ENCODE measurements around the gene AMBRA1. TPM values are rescaled to one million over a fixed set of nuclear protein-coding genes. Genes with fewer than 3 reads are reported as not detected.

AMBRA1 gene
- total and polyA plus RNA-seq, 2 of the 8 experiments (the other 6 are each of a cell fraction or from before 2014, with no cell fraction given): 14.2 to 37.4 TPM

DNA sequence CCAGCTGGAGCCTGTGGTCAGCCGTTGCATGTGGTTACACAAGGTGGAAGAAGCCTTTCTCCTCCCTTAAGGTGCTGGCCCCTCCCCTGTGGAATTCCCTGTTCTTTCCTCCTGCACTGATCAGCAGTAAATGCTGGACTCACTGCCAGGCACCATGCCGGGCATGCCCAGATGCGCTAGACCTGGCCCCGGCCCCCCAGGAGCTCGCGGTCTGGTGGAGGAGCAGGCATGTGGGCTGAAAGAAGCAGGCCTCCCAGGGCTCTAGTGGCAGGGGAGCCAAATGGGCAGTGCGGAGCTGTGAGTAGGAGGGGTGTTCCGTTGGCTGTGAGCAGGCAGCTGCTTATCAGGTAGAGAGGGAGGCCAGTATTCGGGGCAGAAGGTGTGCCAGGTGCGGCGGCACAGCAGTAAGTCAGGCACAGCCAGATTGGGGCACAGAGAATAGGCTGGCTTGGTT is 236.3 kb downstream of the AMBRA1 start:
- H3K36me3 ChIP-seq (ENCODE audit: control insufficient read depth in 2 of 4, insufficient read depth in 4 of 4, low read length in 3 of 4): no peaks in the 10 kb centered on the region
- CTCF ChIA-PET (ENCODE audit: partially characterized antibody): interaction anchor here (0.8 to 44.5 kb wide), 6 partner anchors 2 to 118 kb away, joined by 3 to 1004 read pairs (median 5); partner anchors contain the start of genes CHRM4, DGKZ and MDK
- WGBS, 2 experiments (ENCODE audit: extremely low coverage in 1 of 2, insufficient coverage in 1 of 2, insufficient read length in 1 of 2, insufficient replicate concordance in 2 of 2, low coverage in 1 of 2, low lambda C conversion rate in 2 of 2, missing lambda C conversion rate in 1 of 2): 86% methylated on average over 11 of the region's 11 CpGs; no CpG with 5 or more reads in 1 of the 2 experiments
- no peak for DNase-seq (ENCODE audit: low read depth in 1 of 2, low spot score in 2 of 2)
- no peak overlapping the region for H3K18ac ChIP-seq (ENCODE audit: extremely low read depth, low read length)
- H4K91ac ChIP-seq (replicated peaks; ENCODE audit: insufficient read length, low read length): no peak overlapping the region
- H2BK5ac ChIP-seq (ENCODE audit: low read depth, low read length): no peak overlapping the region
- H4K5ac ChIP-seq (ENCODE audit: insufficient read length, low read depth, low read length): no peak overlapping the region
- peaks cover 25% of the 10 kb centered on the region for H3K79me1 ChIP-seq (ENCODE audit: low read depth, low read length)
- H2AFZ ChIP-seq (ENCODE audit: low read length): no peak overlapping the region
- H3K27me3 ChIP-seq (replicated peaks in 1 of 4; ENCODE audit: control insufficient read depth in 3 of 4, extremely low read depth in 1 of 4, insufficient read depth in 3 of 4, low read length in 3 of 4): no peaks in the 10 kb centered on the region
- no peak overlapping the region for H3K4me2 ChIP-seq (ENCODE audit: insufficient read depth in 1 of 2, low read depth in 2 of 2, low read length in 2 of 2)
- no peak overlapping the region for H2BK20ac ChIP-seq (ENCODE audit: low read length)
- FAIRE-seq: no peak
- no peak overlapping the region for H3K4ac ChIP-seq (replicated peaks; ENCODE audit: insufficient read length, low read depth, low read length)
- no peak overlapping the region for H3K4me3 ChIP-seq (ENCODE audit: extremely low read depth in 1 of 4, insufficient read depth in 2 of 4, low read depth in 3 of 4, low read length in 4 of 4)
- peaks cover 0 to 27% (median 17%) of the 10 kb centered on the region in 4 experiments; a peak in 6 of 7 replicates for H3K4me1 ChIP-seq (replicated peaks in 1 of 4; ENCODE audit: control insufficient read depth in 3 of 4, insufficient read depth in 4 of 4, low read length in 3 of 4)
- no peak overlapping the region for H4K8ac ChIP-seq (ENCODE audit: extremely low read depth, insufficient read depth, low read length)
- peaks cover 0 to 78% of the 10 kb centered on the region in 2 experiments; a peak in 3 of 4 replicates for H3K79me2 ChIP-seq (ENCODE audit: control insufficient read depth in 1 of 2, insufficient read depth in 2 of 2, low read length in 2 of 2)
- no peak overlapping the region for H3K9ac ChIP-seq (replicated peaks in 1 of 4; ENCODE audit: extremely low read depth in 1 of 4, low read depth in 3 of 4, low read length in 3 of 4)
- H2AK5ac ChIP-seq (ENCODE audit: low read depth, low read length): no peak overlapping the region
- no peak overlapping the region for H3K23ac ChIP-seq (ENCODE audit: insufficient read length)
- H3K14ac ChIP-seq (ENCODE audit: insufficient read length): no peak overlapping the region
- no peak overlapping the region; the same call in 1 of the 2 replicates for H3K27ac ChIP-seq (ENCODE audit: low read depth, low read length)
- no peak overlapping the region for H3K56ac ChIP-seq (replicated peaks; ENCODE audit: insufficient read length, low read depth, low read length)
- H4K20me1 ChIP-seq (replicated peaks in 1 of 2; ENCODE audit: control insufficient read depth in 1 of 2, insufficient read depth in 2 of 2, low read length in 2 of 2): peaks cover 5 to 32% of the 10 kb centered on the region in 2 experiments
- no peak for TF ChIP-seq JUND (IDR thresholded peaks at IDR 0.05; ENCODE audit: low read length)
- TF ChIP-seq, protein P1, sequence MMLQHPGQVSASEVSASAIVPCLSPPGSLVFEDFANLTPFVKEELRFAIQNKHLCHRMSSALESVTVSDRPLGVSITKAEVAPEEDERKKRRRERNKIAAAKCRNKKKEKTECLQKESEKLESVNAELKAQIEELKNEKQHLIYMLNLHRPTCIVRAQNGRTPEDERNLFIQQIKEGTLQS (IDR thresholded peaks at IDR 0.05; ENCODE audit: insufficient read depth, low read depth, low read length): no peak
- TF ChIP-seq, protein P2, sequence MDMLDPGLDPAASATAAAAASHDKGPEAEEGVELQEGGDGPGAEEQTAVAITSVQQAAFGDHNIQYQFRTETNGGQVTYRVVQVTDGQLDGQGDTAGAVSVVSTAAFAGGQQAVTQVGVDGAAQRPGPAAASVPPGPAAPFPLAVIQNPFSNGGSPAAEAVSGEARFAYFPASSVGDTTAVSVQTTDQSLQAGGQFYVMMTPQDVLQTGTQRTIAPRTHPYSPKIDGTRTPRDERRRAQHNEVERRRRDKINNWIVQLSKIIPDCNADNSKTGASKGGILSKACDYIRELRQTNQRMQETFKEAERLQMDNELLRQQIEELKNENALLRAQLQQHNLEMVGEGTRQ (IDR thresholded peaks at IDR 0.05; ENCODE audit: low read length): no peak
- H3K9me3 ChIP-seq (ENCODE audit: insufficient read depth in 2 of 2, low read depth in 1 of 2, low read length in 1 of 2): no peaks in the 10 kb centered on the region
- POLR2A ChIA-PET (ENCODE audit: partially characterized antibody): interaction anchor here (1.2 to 1.9 kb wide), 5 partner anchors 8 to 43 kb away, joined by 3 to 6 read pairs (median 4); partner anchors contain the start of gene MDK
- H3K23me2 ChIP-seq (ENCODE audit: low read depth, low read length): no peaks in the 10 kb centered on the region
- H2BK120ac ChIP-seq (replicated peaks; ENCODE audit: low read depth, low read length): no peak overlapping the region
- H2BK12ac ChIP-seq (ENCODE audit: low read depth, low read length): no peak overlapping the region
- no peak overlapping the region for H2BK15ac ChIP-seq (ENCODE audit: low read length)

Measured in H1 (cell line).